Thyroid gland (tissue), 4 donors: Measurements from ENCODE around the gene ARHGAP15. TPM values are rescaled to one million over a fixed set of nuclear protein-coding genes. Genes with fewer than 3 reads are reported as not detected.

Experiments used
- DNase-seq, 2 donors: peaks; one replicate each; pipeline ENCODE4 v3.0.0-alpha.2; 2019
- H3K27ac ChIP-seq, 3 donors: fragments of 200-600 bp; sonication (generic); 1 replicate in 2 of 3; 2 replicates in 1 of 3; pipeline ENCODE4 v1.5.1; 2016 to 2019; ENCODE audit warnings: mild to moderate bottlenecking in 1 of 3, moderate library complexity in 1 of 3
- H3K27me3 ChIP-seq: fragments of 200-600 bp; sonication (generic); one replicate; pipeline ENCODE4 v1.5.1; 2019
- H3K36me3 ChIP-seq, 2 donors: fragments of 200-600 bp; sonication (generic); one replicate each; pipeline ENCODE4 v1.5.1; 2016 to 2019
- H3K4me1 ChIP-seq, 2 donors: fragments of 200-600 bp; sonication (generic); one replicate each; pipeline ENCODE4 v1.5.1; 2017 to 2019
- H3K4me3 ChIP-seq, 3 donors: fragments of 200-600 bp; sonication (generic); replicated peaks in 1 of 3; 1 replicate in 2 of 3; 2 replicates in 1 of 3; pipeline ENCODE4 v1.5.1; 2016; ENCODE audit warnings: mild to moderate bottlenecking in 1 of 3
- H3K9me3 ChIP-seq: fragments of 200-600 bp; sonication (generic); one replicate; pipeline ENCODE4 v1.5.1; 2017
- CTCF ChIP-seq, 6 experiments: fragments of 200-600 bp in 3 of 6; fragments of 450-650 bp in 3 of 6; sonication (generic) in 3 of 6; IDR thresholded peaks; one replicate each; pipeline ENCODE4 v1.5.1; 2016 to 2019; ENCODE audit warnings: antibody characterized with exemption in 6 of 6, mild to moderate bottlenecking in 2 of 6, inconsistent platforms in 1 of 6, moderate library complexity in 1 of 6
- POLR2A ChIP-seq, 2 donors: fragments of 450-650 bp; IDR thresholded peaks; one replicate each; pipeline ENCODE4 v1.6.1; 2017; ENCODE audit warnings: antibody characterized with exemption in 2 of 2, mild to moderate bottlenecking in 2 of 2, moderate library complexity in 1 of 2
- WGBS, 2 donors: methylation state at CpG; one replicate each; pipeline ENCODE4 v1.1.5; 2017; 5-methylcytosine and 5-hydroxymethylcytosine counted together
- intact Hi-C: fragments of 100-400 bp; cut with DNase I; formaldehyde crosslinking; loops from one replicate; pipeline ENCODE4 v1.15.1; 2023
- total RNA-seq, 4 donors: library from RNA; depleted of rRNA; stranded (reverse); fragments of >200 nt; gene quantifications; one replicate each; pipeline ENCODE4 v1.2.3, GENCODE V29; 2016

The ARHGAP15 gene
- total RNA-seq, 4 donors from 2014 or later: 9.8 to 24.4 (median 11.9) TPM

- Histone ChIP-seq H3K27ac (no peak overlapping the region), H3K4me3 (no peak overlapping the region), H3K4me1 (no peaks in the 10 kb centered on the region), H3K36me3 (no peaks in the 10 kb centered on the region), H3K9me3 (no peaks in the 10 kb centered on the region), H3K27me3 (no peaks in the 10 kb centered on the region)
- WGBS, 2 donors: 86 to 90% methylated on average over 1 of the region's 1 CpG
- no peak for DNase-seq
- intact Hi-C loops: no loop called here
- TF ChIP-seq POLR2A (IDR thresholded peaks at IDR 0.05) (no peak), CTCF (IDR thresholded peaks at IDR 0.05) (no peak)
These were observed 250.7 kb downstream of the ARHGAP15 start for GRCh38 chr2:143379955-143380354.

- Histone ChIP-seq H3K4me1 (no peaks in the 10 kb centered on the region), H3K27ac (no peak overlapping the region), H3K27me3 (no peaks in the 10 kb centered on the region), H3K36me3 (no peaks in the 10 kb centered on the region), H3K4me3 (no peak overlapping the region), H3K9me3 (no peaks in the 10 kb centered on the region)
- no peak for DNase-seq
- intact Hi-C loops: no loop called here
- TF ChIP-seq CTCF (IDR thresholded peaks at IDR 0.05) (no peak), POLR2A (IDR thresholded peaks at IDR 0.05) (no peak)
- 87 to 88% methylated on average over 8 of the region's 8 CpGs for WGBS, 2 donors
These were observed 253.4 kb downstream of the ARHGAP15 start for GRCh38 chr2:143382573-143382972.

- no peak overlapping the region for H3K27ac ChIP-seq
- H3K36me3 ChIP-seq: no peaks in the 10 kb centered on the region
- intact Hi-C loops: no loop called here
- no peaks in the 10 kb centered on the region for H3K4me1 ChIP-seq
- no peaks in the 10 kb centered on the region for H3K9me3 ChIP-seq
- no peaks in the 10 kb centered on the region for H3K27me3 ChIP-seq
- DNase-seq: no peak
- TF ChIP-seq POLR2A (IDR thresholded peaks at IDR 0.05) (no peak), CTCF (IDR thresholded peaks at IDR 0.05) (no peak)
- no peak overlapping the region for H3K4me3 ChIP-seq
- 93% methylated on average over 2 of the region's 2 CpGs for WGBS, 2 donors
These were observed 253.8 kb downstream of the ARHGAP15 start for GRCh38 chr2:143383016-143383415.

GRCh38 chr2:143384111-143384510, 254.9 kb downstream of the ARHGAP15 start:
- Histone ChIP-seq H3K27me3 (no peaks in the 10 kb centered on the region), H3K27ac (no peak overlapping the region), H3K36me3 (no peaks in the 10 kb centered on the region), H3K4me3 (no peak overlapping the region), H3K9me3 (no peaks in the 10 kb centered on the region), H3K4me1 (no peaks in the 10 kb centered on the region)
- WGBS, 2 donors: 93 to 94% methylated on average over 6 of the region's 6 CpGs
- DNase-seq: no peak
- no peak for TF ChIP-seq POLR2A (IDR thresholded peaks at IDR 0.05)
- no peak for TF ChIP-seq CTCF (IDR thresholded peaks at IDR 0.05)
- intact Hi-C loops: no loop called here

GRCh38 chr2:143390171-143390570, 261.0 kb downstream of the ARHGAP15 start:
- H3K36me3 ChIP-seq: no peaks in the 10 kb centered on the region
- no peak overlapping the region for H3K4me3 ChIP-seq
- no peaks in the 10 kb centered on the region for H3K4me1 ChIP-seq
- no peak for TF ChIP-seq POLR2A (IDR thresholded peaks at IDR 0.05)
- TF ChIP-seq CTCF (IDR thresholded peaks at IDR 0.05): no peak
- intact Hi-C loops: no loop called here
- no peaks in the 10 kb centered on the region for H3K9me3 ChIP-seq
- no peak for DNase-seq
- WGBS, 2 donors: 91% methylated on average over 6 of the region's 6 CpGs
- H3K27ac ChIP-seq: no peak overlapping the region
- no peaks in the 10 kb centered on the region for H3K27me3 ChIP-seq
